Osteoblast (primary cell): ENCODE results near the gene CBX8. TPM values are rescaled to one million over a fixed set of nuclear protein-coding genes. Genes with fewer than 3 reads are reported as not detected.

Source experiments
- DNase-seq: peaks from one replicate; pipeline ENCODE4 v3.0.0; 2011; ENCODE audit warnings: low spot score, mixed read lengths; ENCODE audit not compliant: insufficient read length; ENCODE audit errors: missing footprints
- H2AFZ ChIP-seq: 2 replicates; pipeline ENCODE4 v1.6.0; 2011; ENCODE audit warnings: mild to moderate bottlenecking, low read length
- H3K27ac ChIP-seq: 2 replicates; pipeline ENCODE4 v1.5.1; 2011; ENCODE audit warnings: mild to moderate bottlenecking, low read depth, low read length, moderate library complexity
- H3K27me3 ChIP-seq: 2 replicates; pipeline ENCODE4 v1.6.0; 2012; ENCODE audit warnings: mild to moderate bottlenecking, control low read depth, inconsistent platforms, low read length, moderate library complexity; ENCODE audit not compliant: insufficient read depth
- H3K36me3 ChIP-seq: 2 replicates; pipeline ENCODE4 v1.5.1; 2011; ENCODE audit warnings: mild to moderate bottlenecking, low read length, control low read depth, moderate library complexity; ENCODE audit not compliant: insufficient read depth
- H3K4me1 ChIP-seq: 2 replicates; pipeline ENCODE4 v1.5.1; 2011; ENCODE audit warnings: mild to moderate bottlenecking, low read length, control low read depth, moderate library complexity; ENCODE audit not compliant: insufficient read depth
- H3K4me2 ChIP-seq: 2 replicates; pipeline ENCODE4 v1.6.0; 2011; ENCODE audit warnings: mild to moderate bottlenecking, low read length; ENCODE audit not compliant: insufficient read depth
- H3K4me3 ChIP-seq: fragments of 200-600 bp; sonication (generic); 3 replicates; pipeline ENCODE4 v1.5.1; 2012; ENCODE audit warnings: mild to moderate bottlenecking, low read length, inconsistent platforms; ENCODE audit not compliant: insufficient read depth
- H3K79me2 ChIP-seq: 2 replicates; pipeline ENCODE4 v1.6.0; 2012; ENCODE audit warnings: mild to moderate bottlenecking, low read length, control low read depth, inconsistent platforms; ENCODE audit not compliant: insufficient read depth
- H3K9me3 ChIP-seq: 2 replicates; pipeline ENCODE4 v1.5.1; 2011; ENCODE audit warnings: low read depth, low read length, control low read depth
- H4K20me1 ChIP-seq: 2 replicates; pipeline ENCODE4 v1.6.0; 2012; ENCODE audit warnings: mild to moderate bottlenecking, low read length, control low read depth; ENCODE audit not compliant: insufficient read depth
- total RNA-seq: library from RNA; depleted of rRNA; stranded (reverse); fragments of >200 nt; gene quantifications from 2 replicates; pipeline ENCODE4 v1.2.3, GENCODE V29; 2012
- TF ChIP-seq, protein P1 (sequence below): IDR thresholded peaks from 2 replicates; pipeline ENCODE4 v1.5.1; 2011; ENCODE audit warnings: mild to moderate bottlenecking, low read depth, low read length, moderate library complexity; ENCODE audit errors: extremely low read depth

Gene CBX8
- total RNA-seq, 1 donor: 3.3 TPM

DNA sequence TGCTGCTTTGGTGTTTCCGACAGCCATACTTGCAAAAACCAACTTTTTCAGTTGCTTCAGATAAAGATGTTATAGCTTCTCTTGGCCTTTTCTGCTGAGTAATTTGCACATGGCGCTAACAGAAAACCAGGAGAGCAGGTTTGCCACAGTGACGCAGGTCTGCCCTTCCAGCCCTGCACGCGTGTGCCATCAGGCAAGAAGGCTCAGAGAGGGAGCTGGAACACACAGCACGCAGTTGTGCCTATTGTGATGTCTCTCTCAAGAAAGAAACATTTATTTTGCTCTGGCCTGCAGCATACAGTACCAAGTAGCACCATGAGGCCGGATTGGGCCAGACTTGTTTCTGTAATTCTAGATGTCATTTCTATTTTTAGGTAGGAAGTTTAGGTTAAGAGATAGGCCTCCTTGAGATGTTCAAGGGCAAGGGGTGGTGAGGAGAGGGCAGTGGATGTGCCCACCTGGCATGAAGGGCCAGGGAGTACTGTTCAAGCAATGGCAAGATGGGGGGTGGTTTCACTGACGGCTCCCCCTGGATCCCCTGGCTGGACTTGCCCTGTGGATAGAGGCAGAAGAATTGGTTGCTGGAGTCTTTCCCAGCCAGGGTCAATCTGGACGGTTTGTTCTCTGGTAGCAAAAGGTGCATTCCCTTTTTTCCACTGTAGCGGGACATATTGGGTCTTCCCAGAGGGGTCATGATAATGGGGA is 17.1 kb downstream of the CBX8 start:
- TF ChIP-seq, protein P1, sequence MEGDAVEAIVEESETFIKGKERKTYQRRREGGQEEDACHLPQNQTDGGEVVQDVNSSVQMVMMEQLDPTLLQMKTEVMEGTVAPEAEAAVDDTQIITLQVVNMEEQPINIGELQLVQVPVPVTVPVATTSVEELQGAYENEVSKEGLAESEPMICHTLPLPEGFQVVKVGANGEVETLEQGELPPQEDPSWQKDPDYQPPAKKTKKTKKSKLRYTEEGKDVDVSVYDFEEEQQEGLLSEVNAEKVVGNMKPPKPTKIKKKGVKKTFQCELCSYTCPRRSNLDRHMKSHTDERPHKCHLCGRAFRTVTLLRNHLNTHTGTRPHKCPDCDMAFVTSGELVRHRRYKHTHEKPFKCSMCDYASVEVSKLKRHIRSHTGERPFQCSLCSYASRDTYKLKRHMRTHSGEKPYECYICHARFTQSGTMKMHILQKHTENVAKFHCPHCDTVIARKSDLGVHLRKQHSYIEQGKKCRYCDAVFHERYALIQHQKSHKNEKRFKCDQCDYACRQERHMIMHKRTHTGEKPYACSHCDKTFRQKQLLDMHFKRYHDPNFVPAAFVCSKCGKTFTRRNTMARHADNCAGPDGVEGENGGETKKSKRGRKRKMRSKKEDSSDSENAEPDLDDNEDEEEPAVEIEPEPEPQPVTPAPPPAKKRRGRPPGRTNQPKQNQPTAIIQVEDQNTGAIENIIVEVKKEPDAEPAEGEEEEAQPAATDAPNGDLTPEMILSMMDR: no peak
- Histone ChIP-seq H3K36me3 (no peaks in the 10 kb centered on the region), H4K20me1 (no peaks in the 10 kb centered on the region), H3K27ac (no peak overlapping the region), H3K4me2 (no peak overlapping the region), H3K4me3 (no peak overlapping the region), H3K27me3 (peaks cover 36% of the 10 kb centered on the region), H2AFZ (no peak overlapping the region), H3K4me1 (peaks cover 4% of the 10 kb centered on the region), H3K9me3 (no peaks in the 10 kb centered on the region), H3K79me2 (no peaks in the 10 kb centered on the region)
- DNase-seq: peak; percentile 82

DNA sequence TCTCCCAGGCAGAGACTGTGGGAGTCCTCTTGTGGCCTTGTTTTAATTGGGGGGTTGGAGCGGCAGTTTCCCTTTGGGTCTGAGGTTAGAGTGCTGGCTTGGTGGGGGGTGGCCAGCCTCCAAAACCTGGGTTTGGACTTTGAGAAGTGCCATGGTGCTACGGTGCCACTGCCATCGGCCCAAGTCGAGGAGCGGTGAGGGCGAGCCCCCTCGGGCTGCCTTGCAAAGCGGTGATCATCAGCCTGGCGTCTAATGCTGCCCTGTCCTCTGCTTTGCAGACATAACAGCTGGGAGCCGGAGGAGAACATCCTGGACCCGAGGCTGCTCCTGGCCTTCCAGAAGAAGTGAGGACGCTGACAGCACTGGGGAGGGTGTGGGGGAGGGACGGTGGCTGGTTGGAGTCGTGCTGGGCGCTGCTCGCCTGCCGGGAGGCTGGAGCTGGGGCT is 17.8 kb downstream of the CBX8 start:
- Histone ChIP-seq H3K9me3 (no peaks in the 10 kb centered on the region), H3K4me2 (peak overlapping the region; percentile 75), H3K79me2 (no peaks in the 10 kb centered on the region), H3K4me1 (peaks cover 4% of the 10 kb centered on the region), H3K27me3 (peaks cover 43% of the 10 kb centered on the region), H3K27ac (no peak overlapping the region), H4K20me1 (no peaks in the 10 kb centered on the region), H3K36me3 (no peaks in the 10 kb centered on the region), H2AFZ (no peak overlapping the region), H3K4me3 (peak overlapping the region; percentile 69)
- peak; percentile 85 for DNase-seq
- TF ChIP-seq, protein P1: no peak

DNA sequence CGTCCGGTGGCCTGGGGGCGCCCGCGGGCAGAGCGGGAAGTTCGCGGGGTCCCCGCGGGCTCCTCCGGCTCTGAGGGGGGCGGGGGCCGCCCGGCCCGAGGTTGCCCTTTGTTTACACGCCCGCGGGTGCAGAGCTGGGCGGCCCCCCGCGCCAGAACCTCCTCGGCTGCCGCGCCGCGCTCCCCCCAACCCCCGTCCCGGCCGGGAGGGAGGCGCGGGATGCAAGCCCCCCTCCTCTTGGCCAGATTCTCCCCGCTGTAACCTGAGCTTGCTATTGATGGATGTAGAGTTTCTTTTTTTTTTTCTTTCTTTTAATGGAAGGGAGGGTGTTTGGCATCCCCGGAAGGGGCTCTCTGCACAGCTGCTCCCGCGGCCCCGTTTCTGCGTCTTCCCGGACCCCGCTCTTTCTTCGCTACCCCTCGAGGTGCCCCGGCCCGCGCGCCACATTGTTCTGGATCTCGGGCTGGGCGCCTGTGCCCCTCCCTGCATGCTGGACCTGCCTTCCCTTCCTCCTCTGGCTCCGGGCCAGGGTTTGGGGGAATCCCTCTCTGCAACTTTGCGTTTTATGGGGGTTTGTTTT is 18.3 kb downstream of the CBX8 start:
- Histone ChIP-seq H3K4me2 (peak overlapping the region; percentile 75), H3K79me2 (no peaks in the 10 kb centered on the region), H3K27me3 (peaks cover 49% of the 10 kb centered on the region), H3K4me1 (peaks cover 4% of the 10 kb centered on the region), H3K36me3 (no peaks in the 10 kb centered on the region), H2AFZ (no peak overlapping the region), H3K27ac (no peak overlapping the region), H3K4me3 (peak overlapping the region; percentile 69), H4K20me1 (no peaks in the 10 kb centered on the region), H3K9me3 (no peaks in the 10 kb centered on the region)
- DNase-seq: peak; percentile 88
- TF ChIP-seq, protein P1: no peak

GRCh38 chr17:79777894-79778503 is 18.9 kb downstream of the CBX8 start, which contains the start of gene CBX2:
TSS of gene CBX2 (plus strand) at chr17:79778148. CDS start at chr17:79778236, 88 bp downstream.
- Histone ChIP-seq H3K27ac (no peak within 1 kb of the TSS), H4K20me1 (no peaks in the 10 kb centered on the region), H3K4me2 (peak within 1 kb of the TSS; percentile 75), H3K4me3 (peak within 1 kb of the TSS; percentile 69), H3K27me3 (peaks cover 54% of the 10 kb centered on the region), H3K36me3 (no peaks in the 10 kb centered on the region), H3K4me1 (peaks cover 4% of the 10 kb centered on the region), H3K79me2 (no peaks in the 10 kb centered on the region), H3K9me3 (no peaks in the 10 kb centered on the region), H2AFZ (peak within 1 kb of the TSS; percentile 22)
- TF ChIP-seq, protein P1: no peak
- DNase-seq: peak; percentile 100
